HepG2 (cell line): ENCODE results near the gene ZNRF3. TPM values are rescaled to one million over a fixed set of nuclear protein-coding genes. Genes with fewer than 3 reads are reported as not detected.

Experiments used
- AGO2 ChIP-seq: fragments of 200-400 bp; formaldehyde crosslinking; optimal IDR thresholded peaks from 2 replicates; pipeline ENCODE3; 2017; ENCODE audit warnings: mild to moderate bottlenecking, low read depth, low read length, moderate library complexity
- ATF7-NPFF ChIP-seq: sonication (generic); formaldehyde crosslinking; IDR thresholded peaks from 2 replicates; pipeline ENCODE4 v1.8.1; 2023; ENCODE audit warnings: mild to moderate bottlenecking, low read depth, missing genetic modification reagents, moderate library complexity
- BORCS8-MEF2B ChIP-seq: sonication (generic); formaldehyde crosslinking; IDR thresholded peaks from 2 replicates; pipeline ENCODE4 v1.8.0; 2022; ENCODE audit warnings: mild to moderate bottlenecking, missing genetic modification reagents
- CENPBD1 ChIP-seq: sonication (generic); formaldehyde crosslinking; IDR thresholded peaks from 2 replicates; pipeline ENCODE4 v1.8.0; 2022; ENCODE audit warnings: missing genetic modification reagents, low read depth, mild to moderate bottlenecking, borderline replicate concordance
- FUBP1 ChIP-seq: sonication (generic); formaldehyde crosslinking; IDR thresholded peaks from 2 replicates; pipeline ENCODE4 v1.5.1; 2020; ENCODE audit warnings: missing genetic modification reagents, mild to moderate bottlenecking, borderline replicate concordance
- MED1 ChIP-seq: sonication (generic); formaldehyde crosslinking; IDR thresholded peaks from 2 replicates; pipeline ENCODE4 v1.4.0; 2020; ENCODE audit warnings: missing genetic modification reagents
- MLXIP ChIP-seq: sonication (generic); formaldehyde crosslinking; IDR thresholded peaks from 2 replicates; pipeline ENCODE4 v1.9.0; 2021; ENCODE audit warnings: missing genetic modification reagents, borderline replicate concordance
- MTF2 ChIP-seq: sonication (generic); formaldehyde crosslinking; IDR thresholded peaks from 2 replicates; pipeline ENCODE4 v1.5.0; 2020; ENCODE audit warnings: missing genetic modification reagents, borderline replicate concordance
- NFE2L1 ChIP-seq: sonication (generic); formaldehyde crosslinking; IDR thresholded peaks from 2 replicates; pipeline ENCODE4 v1.4.0; 2020; ENCODE audit warnings: missing genetic modification reagents, mild to moderate bottlenecking, borderline replicate concordance
- POLR2AphosphoS5 ChIP-seq: IDR thresholded peaks from 2 replicates; pipeline ENCODE4 v1.6.1; 2012; ENCODE audit warnings: low read depth, low read length
- SNAI1 ChIP-seq: sonication (generic); formaldehyde crosslinking; IDR thresholded peaks from 2 replicates; pipeline ENCODE4 v1.5.0; 2020; ENCODE audit warnings: mild to moderate bottlenecking, missing genetic modification reagents, borderline replicate concordance
- SPEN ChIP-seq: sonication (generic); formaldehyde crosslinking; IDR thresholded peaks from 2 replicates; pipeline ENCODE4 v1.5.1; 2020; ENCODE audit warnings: low read depth, mild to moderate bottlenecking, missing genetic modification reagents
- STAT5B ChIP-seq: sonication (generic); formaldehyde crosslinking; IDR thresholded peaks from 2 replicates; pipeline ENCODE4 v1.4.0; 2020; ENCODE audit warnings: missing genetic modification reagents
- ZNF619 ChIP-seq: sonication (generic); formaldehyde crosslinking; IDR thresholded peaks from 2 replicates; pipeline ENCODE4 v1.4.0; 2020; ENCODE audit warnings: mild to moderate bottlenecking, missing genetic modification reagents
- ZNF747 ChIP-seq: sonication (generic); formaldehyde crosslinking; IDR thresholded peaks from 2 replicates; pipeline ENCODE4 v1.8.1; 2023; ENCODE audit warnings: missing genetic modification reagents, mild to moderate bottlenecking, borderline replicate concordance
- ZNF788 ChIP-seq: sonication (generic); formaldehyde crosslinking; IDR thresholded peaks from 2 replicates; pipeline ENCODE4 v1.5.0; 2020; ENCODE audit warnings: mild to moderate bottlenecking, missing genetic modification reagents, borderline replicate concordance
- polyA plus RNA-seq, 8 experiments: library from polyadenylated mRNA; depleted of rRNA in 3 of 8; stranded (reverse) in 7 of 8; unstranded in 1 of 8; fragments of >200 nt; fragmentation: Illumina TruSeq in 4 of 8; extraction: Trizol in 4 of 8; gene quantifications; 2 replicates each; pipeline versions ENCODE4 v1.2.1 to v1.2.3, GENCODE V29; 2011 to 2016; ENCODE audit warnings: low read depth in 4 of 8, missing spikeins in 1 of 8, mixed read lengths in 1 of 8; ENCODE audit not compliant: insufficient read depth in 1 of 8
- total RNA-seq, 5 experiments: library from RNA; depleted of rRNA; stranded (reverse); fragments of >200 nt; fragmentation: Illumina TruSeq; extraction: Trizol; gene quantifications; 2 replicates each; pipeline ENCODE4 v1.2.3, GENCODE V29; 2016; ENCODE audit warnings: low read depth in 1 of 5
- TF ChIP-seq, protein P1 (sequence below): sonication (generic); formaldehyde crosslinking; conservative IDR thresholded peaks from 2 replicates; pipeline ENCODE4 v1.8.1; 2023; ENCODE audit warnings: missing genetic modification reagents
- TF ChIP-seq, protein P2 (sequence below): sonication (generic); formaldehyde crosslinking; IDR thresholded peaks from 2 replicates; pipeline ENCODE4 v1.4.0; 2020; ENCODE audit warnings: missing genetic modification reagents
- TF ChIP-seq, protein P3 (sequence below): sonication (generic); formaldehyde crosslinking; IDR thresholded peaks from 2 replicates; pipeline ENCODE4 v1.8.0; 2022; ENCODE audit warnings: mild to moderate bottlenecking, missing genetic modification reagents; ENCODE audit not compliant: insufficient replicate concordance

Gene ZNRF3
- total and polyA plus RNA-seq, 2 of the 13 experiments (the other 11 are each of a cell fraction or from before 2014, with no cell fraction given), result 20.3 to 36.7 TPM

DNA sequence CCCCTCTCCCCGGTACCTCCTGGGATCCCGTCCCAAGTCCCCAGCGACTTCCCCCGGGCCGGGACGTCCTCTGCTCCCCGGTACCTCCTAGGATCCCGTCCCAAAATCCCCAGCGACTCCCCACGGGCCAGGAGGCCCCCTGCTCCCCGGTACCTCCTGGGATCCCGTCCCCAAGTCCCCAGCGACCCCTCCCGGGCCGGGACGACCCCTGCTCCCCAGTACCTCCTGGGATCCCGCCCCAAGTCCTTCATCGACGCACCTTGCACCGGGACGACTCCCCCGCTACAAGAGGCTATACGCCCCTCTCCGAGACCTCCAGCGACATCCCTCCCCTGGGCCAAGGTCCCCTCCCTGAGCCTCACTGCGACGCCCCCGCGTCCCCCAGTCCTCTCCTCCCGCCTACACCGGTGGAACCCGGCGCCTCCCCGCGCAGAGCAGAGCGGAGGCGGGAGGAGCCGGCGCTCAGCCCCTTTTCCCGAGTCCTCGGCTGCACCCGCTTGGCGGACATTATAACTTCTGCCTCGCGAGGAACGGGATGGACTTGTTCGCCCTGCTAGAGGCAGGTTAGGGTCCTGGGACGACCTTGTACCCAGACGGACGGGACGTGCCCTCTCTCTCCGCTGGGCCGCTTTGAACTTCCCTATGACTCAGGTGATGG, 190.4 kb downstream of the ZNRF3 start (continued):
- TF ChIP-seq, protein P1, sequence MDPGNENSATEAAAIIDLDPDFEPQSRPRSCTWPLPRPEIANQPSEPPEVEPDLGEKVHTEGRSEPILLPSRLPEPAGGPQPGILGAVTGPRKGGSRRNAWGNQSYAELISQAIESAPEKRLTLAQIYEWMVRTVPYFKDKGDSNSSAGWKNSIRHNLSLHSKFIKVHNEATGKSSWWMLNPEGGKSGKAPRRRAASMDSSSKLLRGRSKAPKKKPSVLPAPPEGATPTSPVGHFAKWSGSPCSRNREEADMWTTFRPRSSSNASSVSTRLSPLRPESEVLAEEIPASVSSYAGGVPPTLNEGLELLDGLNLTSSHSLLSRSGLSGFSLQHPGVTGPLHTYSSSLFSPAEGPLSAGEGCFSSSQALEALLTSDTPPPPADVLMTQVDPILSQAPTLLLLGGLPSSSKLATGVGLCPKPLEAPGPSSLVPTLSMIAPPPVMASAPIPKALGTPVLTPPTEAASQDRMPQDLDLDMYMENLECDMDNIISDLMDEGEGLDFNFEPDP (CRISPR knock-in tag), result no peak
- TF ChIP-seq, protein P2, sequence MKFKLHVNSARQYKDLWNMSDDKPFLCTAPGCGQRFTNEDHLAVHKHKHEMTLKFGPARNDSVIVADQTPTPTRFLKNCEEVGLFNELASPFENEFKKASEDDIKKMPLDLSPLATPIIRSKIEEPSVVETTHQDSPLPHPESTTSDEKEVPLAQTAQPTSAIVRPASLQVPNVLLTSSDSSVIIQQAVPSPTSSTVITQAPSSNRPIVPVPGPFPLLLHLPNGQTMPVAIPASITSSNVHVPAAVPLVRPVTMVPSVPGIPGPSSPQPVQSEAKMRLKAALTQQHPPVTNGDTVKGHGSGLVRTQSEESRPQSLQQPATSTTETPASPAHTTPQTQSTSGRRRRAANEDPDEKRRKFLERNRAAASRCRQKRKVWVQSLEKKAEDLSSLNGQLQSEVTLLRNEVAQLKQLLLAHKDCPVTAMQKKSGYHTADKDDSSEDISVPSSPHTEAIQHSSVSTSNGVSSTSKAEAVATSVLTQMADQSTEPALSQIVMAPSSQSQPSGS (CRISPR knock-in tag), result no peak
- TF ChIP-seq NFE2L1 (CRISPR knock-in tag) (no peak), FUBP1 (CRISPR knock-in tag) (no peak), MED1 (CRISPR knock-in tag) (no peak), ATF7-NPFF (CRISPR knock-in tag) (no peak), BORCS8-MEF2B (CRISPR knock-in tag) (peak; percentile 21; the same call in 1 of the 2 replicates), AGO2 (peak; percentile 58), SPEN (CRISPR knock-in tag) (no peak), CENPBD1 (CRISPR knock-in tag) (no peak), MTF2 (CRISPR knock-in tag) (no peak), ZNF788 (CRISPR knock-in tag) (no peak; the same call in 1 of the 2 replicates), SNAI1 (CRISPR knock-in tag) (no peak), STAT5B (CRISPR knock-in tag) (no peak), POLR2AphosphoS5 (no peak), MLXIP (CRISPR knock-in tag) (no peak), ZNF619 (peak; percentile 18; the same call in 1 of the 2 replicates), ZNF747 (CRISPR knock-in tag) (0 out of 2 replicates have a peak, but pooled peaks have one; percentile 32)
- TF ChIP-seq, protein P3, sequence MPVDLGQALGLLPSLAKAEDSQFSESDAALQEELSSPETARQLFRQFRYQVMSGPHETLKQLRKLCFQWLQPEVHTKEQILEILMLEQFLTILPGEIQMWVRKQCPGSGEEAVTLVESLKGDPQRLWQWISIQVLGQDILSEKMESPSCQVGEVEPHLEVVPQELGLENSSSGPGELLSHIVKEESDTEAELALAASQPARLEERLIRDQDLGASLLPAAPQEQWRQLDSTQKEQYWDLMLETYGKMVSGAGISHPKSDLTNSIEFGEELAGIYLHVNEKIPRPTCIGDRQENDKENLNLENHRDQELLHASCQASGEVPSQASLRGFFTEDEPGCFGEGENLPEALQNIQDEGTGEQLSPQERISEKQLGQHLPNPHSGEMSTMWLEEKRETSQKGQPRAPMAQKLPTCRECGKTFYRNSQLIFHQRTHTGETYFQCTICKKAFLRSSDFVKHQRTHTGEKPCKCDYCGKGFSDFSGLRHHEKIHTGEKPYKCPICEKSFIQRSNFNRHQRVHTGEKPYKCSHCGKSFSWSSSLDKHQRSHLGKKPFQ (CRISPR knock-in tag), result no peak
